K562 (cell line): ENCODE measurements around the gene ASIC3. TPM values are rescaled to one million over a fixed set of nuclear protein-coding genes. Genes with fewer than 3 reads are reported as not detected.

Source experiments
- CEBPB ChIP-seq: fragments of 450-650 bp; IDR thresholded peaks from 2 replicates; pipeline ENCODE4 v1.6.1; 2016; ENCODE audit warnings: missing genetic modification characterization, missing compliant biosample characterization
- CEBPZ ChIP-seq: fragments of 150-350 bp; IDR thresholded peaks from 2 replicates; pipeline ENCODE4 v1.6.1; 2014; ENCODE audit warnings: low read depth, mild to moderate bottlenecking, low read length, borderline replicate concordance
- CREB3L1 ChIP-seq: fragments of 450-650 bp; IDR thresholded peaks from 2 replicates; pipeline ENCODE4 v1.6.1; 2014; ENCODE audit warnings: low read depth, mild to moderate bottlenecking, moderate library complexity, borderline replicate concordance
- HDAC1 ChIP-seq, 2 experiments: fragments of 450-650 bp; IDR thresholded peaks; 2 replicates each; pipeline ENCODE4 v1.6.1; 2016 to 2017; ENCODE audit warnings: inconsistent platforms in 1 of 2, mild to moderate bottlenecking in 1 of 2, moderate library complexity in 1 of 2
- IRF2 ChIP-seq: sonication (generic); formaldehyde crosslinking; IDR thresholded peaks from 2 replicates; pipeline ENCODE4 v1.8.1; 2022; ENCODE audit warnings: mild to moderate bottlenecking, missing genetic modification reagents
- PRPF4 ChIP-seq: fragments of 200-400 bp; formaldehyde crosslinking; IDR thresholded peaks from one replicate; pipeline ENCODE4 v1.6.1; 2017; ENCODE audit warnings: low read length, low read depth, mild to moderate bottlenecking; ENCODE audit not compliant: insufficient read depth, poor library complexity, severe bottlenecking
- PURB ChIP-seq: sonication (generic); formaldehyde crosslinking; IDR thresholded peaks from 2 replicates; pipeline ENCODE4 v1.9.0; 2021; ENCODE audit warnings: low read depth, mild to moderate bottlenecking, missing genetic modification reagents
- SAP30 ChIP-seq: fragments of 200-600 bp; sonication (generic); IDR thresholded peaks from 2 replicates; pipeline ENCODE4 v1.6.1; 2012; ENCODE audit warnings: borderline replicate concordance, low read depth, mild to moderate bottlenecking, moderate library complexity, low read length, control low read depth, inconsistent platforms; ENCODE audit not compliant: insufficient read depth, poor library complexity, severe bottlenecking
- SRSF1 ChIP-seq: fragments of 200-400 bp; formaldehyde crosslinking; IDR thresholded peaks from 2 replicates; pipeline ENCODE4 v1.6.1; 2017; ENCODE audit warnings: mild to moderate bottlenecking, low read depth, low read length, moderate library complexity
- STAG1 ChIP-seq: sonication (generic); formaldehyde crosslinking; IDR thresholded peaks from 2 replicates; pipeline ENCODE4 v1.5.0; 2020; ENCODE audit warnings: missing genetic modification reagents, borderline replicate concordance
- TRIM24 ChIP-seq, 2 experiments: fragments of 450-650 bp; IDR thresholded peaks; 2 replicates each; pipeline ENCODE4 v1.6.1; 2016
- ZBTB9 ChIP-seq: fragments of 450-650 bp; formaldehyde crosslinking; IDR thresholded peaks from 2 replicates; pipeline ENCODE4 v1.4.0; 2020; ENCODE audit warnings: mild to moderate bottlenecking, moderate library complexity
- ZNF143 ChIP-seq: sonication (generic); formaldehyde crosslinking; IDR thresholded peaks from 2 replicates; pipeline ENCODE4 v1.9.0; 2022; ENCODE audit warnings: mild to moderate bottlenecking, missing genetic modification reagents
- ZNF239 ChIP-seq: fragments of 250-450 bp; sonication (Bioruptor Pico); IDR thresholded peaks from 2 replicates; pipeline ENCODE4 v1.4.0; 2020; ENCODE audit warnings: mild to moderate bottlenecking
- ZNF444 ChIP-seq: fragments of 250-450 bp; sonication (Bioruptor Pico); IDR thresholded peaks from 2 replicates; pipeline ENCODE4 v1.4.0; 2020; ENCODE audit warnings: mild to moderate bottlenecking, moderate library complexity
- ZNF512 ChIP-seq: IDR thresholded peaks from 2 replicates; pipeline ENCODE4 v1.6.1; 2016; ENCODE audit warnings: missing genetic modification characterization, missing compliant biosample characterization
- ZNF707 ChIP-seq: fragments of 250-450 bp; sonication (Bioruptor Pico); conservative IDR thresholded peaks from 2 replicates; pipeline ENCODE4 v1.8.0; 2022; ENCODE audit warnings: inconsistent platforms, mild to moderate bottlenecking, moderate library complexity
- polyA plus RNA-seq, 8 experiments: library from polyadenylated mRNA; depleted of rRNA in 4 of 8; stranded (reverse) in 5 of 8; unstranded in 3 of 8; fragments of >200 nt; fragmentation: Nextera tagmentation in 2 of 8; fragmentation: Illumina TruSeq in 1 of 8; extraction: Ambion mirVana in 2 of 8; extraction: Trizol in 1 of 8; gene quantifications; 2 replicates each; pipeline versions ENCODE4 v1.2.1 to v1.2.3, GENCODE V29; 2011 to 2014; ENCODE audit warnings: inconsistent platforms in 1 of 8, missing spikeins in 1 of 8
- total RNA-seq, 7 experiments: library from RNA; depleted of rRNA in 6 of 7; stranded (reverse); fragments of >200 nt in 6 of 7; fragmentation: Illumina TruSeq in 2 of 7; extraction: Trizol in 2 of 7; gene quantifications; 2 replicates each; pipeline versions ENCODE4 v1.2.1 to v1.2.3, GENCODE V29; 2011 to 2021; ENCODE audit warnings: low replicate concordance in 1 of 7

ASIC3 gene
- total and polyA plus RNA-seq, 9 of the 15 experiments (the other 6 are each of a cell fraction or from before 2014, with no cell fraction given), result 0.11 to 5.0 (median 0.87) TPM

GRCh38 chr7:151085691-151086620, 37.6 kb downstream of the ASIC3 start, which contains the start of gene AGAP3 (continued):
- TF ChIP-seq SAP30, result peak; percentile 72
- no peak for TF ChIP-seq CEBPZ
- TF ChIP-seq ZNF707 (CRISPR knock-in tag), result no peak
- TF ChIP-seq ZNF143 (CRISPR knock-in tag), result peak; percentile 49; the same call in 1 of the 2 replicates
- no peak for TF ChIP-seq PURB (CRISPR knock-in tag)
- peak; percentile 49 for TF ChIP-seq PRPF4
- TF ChIP-seq IRF2 (CRISPR knock-in tag), result no peak
- TF ChIP-seq ZNF239 (CRISPR knock-in tag), result no peak
- no peak for TF ChIP-seq STAG1 (CRISPR knock-in tag)
- no peak for TF ChIP-seq ZNF512 (tag)
- 0 out of 2 replicates have a peak, but pooled peaks have one; percentile 55 for TF ChIP-seq SRSF1
- TF ChIP-seq CREB3L1, result peak; percentile 25; the same call in 1 of the 2 replicates
- TF ChIP-seq TRIM24 (IDR thresholded peaks at IDR 0.05), result peak in 1 of 2 experiments; percentile 48; a peak in 1 of 4 replicates
- no peak for TF ChIP-seq CEBPB (tag)
- TF ChIP-seq ZNF444, result no peak
- TF ChIP-seq HDAC1 (IDR thresholded peaks at IDR 0.05), result peak in 1 of 2 experiments; percentile 87; a peak in 2 of 4 replicates
- TF ChIP-seq ZBTB9 (CRISPR knock-in tag), result peak; percentile 62
